ENCODE data around the gene TRPV4. TPM values are rescaled to one million over a fixed set of nuclear protein-coding genes. Genes with fewer than 3 reads are reported as not detected.
A peak's percentile ranks its signal among the peaks of the same experiment; 100 is the strongest.

TRPV4 gene
- total RNA-seq (0.88 and 2.3 TPM in 2 replicates), polyA plus RNA-seq (2.7 and 4.7 TPM in 2 replicates)

- Histone ChIP-seq H3K27me3 (no peaks in the 10 kb centered on the region), H3K4me1 (ENCODE audit: insufficient read depth) (peaks cover 7% of the 10 kb centered on the region)
- peak; percentile 70 for DNase-seq (ENCODE audit: low spot score)
Measured at GRCh38 chr12:109833307-109834189, at the start of gene TRPV4. TSS of gene TRPV4 (minus strand) at chr12:109833398. CDS start at chr12:109814796, 18,602 bp downstream.

GRCh38 chr12:109881752-109882151, 48.6 kb upstream of the TRPV4 start:
- Histone ChIP-seq H3K9me3 (ENCODE audit: low read depth) (no peaks in the 10 kb centered on the region), H3K79me2 (peaks cover 32% of the 10 kb centered on the region), H3K4me2 (no peak overlapping the region), H3K9me2 (replicated peaks; ENCODE audit: insufficient read depth) (no peaks in the 10 kb centered on the region), H3K27me3 (no peaks in the 10 kb centered on the region), H3K4me3 (no peak overlapping the region), H3K4me1 (ENCODE audit: insufficient read depth) (peaks cover 14% of the 10 kb centered on the region), H4K20me1 (ENCODE audit: insufficient read depth, poor library complexity, severe bottlenecking) (no peaks in the 10 kb centered on the region), H3K27ac (no peak overlapping the region), H3K36me3 (replicated peaks; ENCODE audit: insufficient read depth, low read depth) (no peaks in the 10 kb centered on the region), H2AFZ (no peak overlapping the region)
- no peak for DNase-seq (ENCODE audit: low spot score)
- TF ChIP-seq EZH2phosphoT487 (IDR thresholded peaks at IDR 0.05; ENCODE audit: low read depth, severe bottlenecking, unreplicated experiment), result no peak
- no peak for TF ChIP-seq EZH2 (IDR thresholded peaks at IDR 0.05; ENCODE audit: borderline replicate concordance)
- no peak for TF ChIP-seq CTCF (IDR thresholded peaks at IDR 0.05; ENCODE audit: poor library complexity)
- WGBS (ENCODE audit: low lambda C conversion rate, missing lambda C conversion rate), result 90% methylated on average over 2 of the region's 2 CpGs

More at GRCh38 chr12:109833307-109834189, at the start of gene TRPV4:
- H3K27ac ChIP-seq, result no peak within 1 kb of the TSS
- peak within 1 kb of the TSS; percentile 94 for H3K4me2 ChIP-seq
- TF ChIP-seq CTCF (IDR thresholded peaks at IDR 0.05; ENCODE audit: poor library complexity), result no peak
- TF ChIP-seq EZH2 (IDR thresholded peaks at IDR 0.05; ENCODE audit: borderline replicate concordance), result no peak
- no peak for TF ChIP-seq EZH2phosphoT487 (IDR thresholded peaks at IDR 0.05; ENCODE audit: low read depth, severe bottlenecking, unreplicated experiment)
- no peaks in the 10 kb centered on the region for H4K20me1 ChIP-seq (ENCODE audit: insufficient read depth, poor library complexity, severe bottlenecking)
- H3K9me3 ChIP-seq (ENCODE audit: low read depth), result no peaks in the 10 kb centered on the region
- 51% methylated on average over 30 of the region's 67 CpGs for WGBS (ENCODE audit: low lambda C conversion rate, missing lambda C conversion rate)
- no peaks in the 10 kb centered on the region for H3K36me3 ChIP-seq (replicated peaks; ENCODE audit: insufficient read depth, low read depth)
- no peaks in the 10 kb centered on the region for H3K79me2 ChIP-seq
- H3K9me2 ChIP-seq (replicated peaks; ENCODE audit: insufficient read depth), result no peaks in the 10 kb centered on the region
- H3K4me3 ChIP-seq, result peak within 1 kb of the TSS; percentile 58
- H2AFZ ChIP-seq, result peak within 1 kb of the TSS; percentile 66

- Histone ChIP-seq H3K27me3 (no peaks in the 10 kb centered on the region), H3K9me2 (replicated peaks; ENCODE audit: insufficient read depth) (no peaks in the 10 kb centered on the region), H2AFZ (peak overlapping the region; percentile 77), H3K4me1 (ENCODE audit: insufficient read depth) (peaks cover 14% of the 10 kb centered on the region), H3K27ac (peak overlapping the region; percentile 65), H3K79me2 (peaks cover 38% of the 10 kb centered on the region), H3K9me3 (ENCODE audit: low read depth) (no peaks in the 10 kb centered on the region), H3K36me3 (replicated peaks; ENCODE audit: insufficient read depth, low read depth) (no peaks in the 10 kb centered on the region), H3K4me3 (peak overlapping the region; percentile 43), H3K4me2 (peak overlapping the region; percentile 90), H4K20me1 (ENCODE audit: insufficient read depth, poor library complexity, severe bottlenecking) (no peaks in the 10 kb centered on the region)
- 5% methylated on average over 9 of the region's 9 CpGs for WGBS (ENCODE audit: low lambda C conversion rate, missing lambda C conversion rate)
- TF ChIP-seq EZH2phosphoT487 (IDR thresholded peaks at IDR 0.05; ENCODE audit: low read depth, severe bottlenecking, unreplicated experiment) (no peak), EZH2 (IDR thresholded peaks at IDR 0.05; ENCODE audit: borderline replicate concordance) (no peak), CTCF (IDR thresholded peaks at IDR 0.05; ENCODE audit: poor library complexity) (no peak)
- DNase-seq (ENCODE audit: low spot score), result no peak
Measured at GRCh38 chr12:109880938-109881337, 47.7 kb upstream of the TRPV4 start.

Data from hepatocyte (in vitro differentiated cells).